HepG2 (cell line): ENCODE measurements around the gene NPDC1. TPM values are rescaled to one million over a fixed set of nuclear protein-coding genes. Genes with fewer than 3 reads are reported as not detected.
A peak's percentile ranks its signal among the peaks of the same experiment; 100 is the strongest.

ENCODE experiments used
- BCL3 ChIP-seq: sonication (generic); formaldehyde crosslinking; IDR thresholded peaks from 2 replicates; pipeline ENCODE4 v1.5.1; 2020; ENCODE audit warnings: mild to moderate bottlenecking, missing genetic modification reagents, moderate library complexity
- CC2D1A ChIP-seq: sonication (generic); formaldehyde crosslinking; IDR thresholded peaks from 2 replicates; pipeline ENCODE4 v1.8.1; 2023; ENCODE audit warnings: mild to moderate bottlenecking, missing genetic modification reagents
- CCDC6 ChIP-seq: sonication (generic); formaldehyde crosslinking; IDR thresholded peaks from 2 replicates; pipeline ENCODE4 v1.8.1; 2022; ENCODE audit warnings: mild to moderate bottlenecking, missing genetic modification reagents, moderate library complexity
- CREBL2 ChIP-seq: sonication (generic); formaldehyde crosslinking; IDR thresholded peaks from 2 replicates; pipeline ENCODE4 v1.8.1; 2023; ENCODE audit warnings: missing genetic modification reagents, mild to moderate bottlenecking, borderline replicate concordance
- FOXJ3 ChIP-seq: sonication (generic); formaldehyde crosslinking; IDR thresholded peaks from 2 replicates; pipeline ENCODE4 v1.4.0; 2020; ENCODE audit warnings: missing genetic modification reagents, mild to moderate bottlenecking, borderline replicate concordance
- FOXM1 ChIP-seq: sonication (generic); formaldehyde crosslinking; IDR thresholded peaks from 2 replicates; pipeline ENCODE4 v1.5.0; 2020; ENCODE audit warnings: missing genetic modification reagents
- JUN ChIP-seq: sonication (generic); formaldehyde crosslinking; IDR thresholded peaks from 2 replicates; pipeline ENCODE4 v1.4.0; 2020; ENCODE audit warnings: mild to moderate bottlenecking, missing genetic modification reagents
- MEIS1 ChIP-seq: sonication (generic); formaldehyde crosslinking; IDR thresholded peaks from 2 replicates; pipeline ENCODE4 v1.9.0; 2021; ENCODE audit warnings: mild to moderate bottlenecking, missing genetic modification reagents, moderate library complexity, borderline replicate concordance
- PHB2 ChIP-seq: fragments of 450-650 bp; IDR thresholded peaks from 2 replicates; pipeline ENCODE4 v1.6.1; 2018; ENCODE audit not compliant: partially characterized antibody
- POLR2AphosphoS2 ChIP-seq: IDR thresholded peaks from 2 replicates; pipeline ENCODE4 v1.6.1; 2011; ENCODE audit warnings: low read depth, low read length, improper control_type of control experiment
- STAT5B ChIP-seq: sonication (generic); formaldehyde crosslinking; IDR thresholded peaks from 2 replicates; pipeline ENCODE4 v1.4.0; 2020; ENCODE audit warnings: missing genetic modification reagents
- XRCC5 ChIP-seq: fragments of 200-400 bp; formaldehyde crosslinking; optimal IDR thresholded peaks from 2 replicates; pipeline ENCODE3; 2017; ENCODE audit warnings: mild to moderate bottlenecking, low read length
- ZBTB2 ChIP-seq: sonication (generic); formaldehyde crosslinking; IDR thresholded peaks from 2 replicates; pipeline ENCODE4 v1.8.0; 2022; ENCODE audit warnings: low read depth, missing genetic modification reagents
- ZBTB44 ChIP-seq: sonication (generic); formaldehyde crosslinking; IDR thresholded peaks from 2 replicates; pipeline ENCODE4 v1.4.0; 2020; ENCODE audit warnings: missing genetic modification reagents
- ZFAT ChIP-seq: sonication (generic); formaldehyde crosslinking; conservative IDR thresholded peaks from 2 replicates; pipeline ENCODE4 v1.8.1; 2023; ENCODE audit warnings: missing genetic modification reagents, inconsistent platforms
- ZNF468 ChIP-seq: sonication (generic); formaldehyde crosslinking; IDR thresholded peaks from 2 replicates; pipeline ENCODE4 v1.8.0; 2022; ENCODE audit warnings: mild to moderate bottlenecking, moderate library complexity, missing genetic modification reagents
- ZNF530 ChIP-seq: sonication (generic); formaldehyde crosslinking; IDR thresholded peaks from 2 replicates; pipeline ENCODE4 v1.5.0; 2020; ENCODE audit warnings: low read depth, mild to moderate bottlenecking, missing genetic modification reagents
- ZNF577 ChIP-seq: sonication (generic); formaldehyde crosslinking; IDR thresholded peaks from 2 replicates; pipeline ENCODE4 v1.4.0; 2020; ENCODE audit warnings: mild to moderate bottlenecking, low read depth, missing genetic modification reagents, borderline replicate concordance
- ZNF614 ChIP-seq: IDR thresholded peaks from 2 replicates; pipeline ENCODE4 v1.6.1; 2018; ENCODE audit warnings: missing biosample characterization, missing genetic modification reagents, inconsistent platforms, borderline replicate concordance
- ZNF616 ChIP-seq: sonication (generic); formaldehyde crosslinking; IDR thresholded peaks from 2 replicates; pipeline ENCODE4 v1.5.0; 2020; ENCODE audit warnings: low read depth, mild to moderate bottlenecking, missing genetic modification reagents
- ZNF619 ChIP-seq: sonication (generic); formaldehyde crosslinking; IDR thresholded peaks from 2 replicates; pipeline ENCODE4 v1.4.0; 2020; ENCODE audit warnings: mild to moderate bottlenecking, missing genetic modification reagents
- ZNF747 ChIP-seq: sonication (generic); formaldehyde crosslinking; IDR thresholded peaks from 2 replicates; pipeline ENCODE4 v1.8.1; 2023; ENCODE audit warnings: missing genetic modification reagents, mild to moderate bottlenecking, borderline replicate concordance
- ZNF790 ChIP-seq: sonication (generic); formaldehyde crosslinking; IDR thresholded peaks from 2 replicates; pipeline ENCODE4 v1.8.0; 2022; ENCODE audit warnings: missing genetic modification reagents, mild to moderate bottlenecking, borderline replicate concordance
- ZSCAN21 ChIP-seq: sonication (generic); formaldehyde crosslinking; IDR thresholded peaks from 2 replicates; pipeline ENCODE4 v1.8.0; 2022; ENCODE audit warnings: mild to moderate bottlenecking, missing genetic modification reagents, moderate library complexity, borderline replicate concordance
- ZSCAN29 ChIP-seq: sonication (generic); formaldehyde crosslinking; conservative IDR thresholded peaks from 2 replicates; pipeline ENCODE4 v1.4.0; 2020; ENCODE audit warnings: mild to moderate bottlenecking, missing genetic modification reagents
- ZSCAN31 ChIP-seq: sonication (generic); formaldehyde crosslinking; IDR thresholded peaks from 2 replicates; pipeline ENCODE4 v1.5.0; 2020; ENCODE audit warnings: low read depth, mild to moderate bottlenecking, missing genetic modification reagents
- polyA plus RNA-seq, 8 experiments: library from polyadenylated mRNA; depleted of rRNA in 3 of 8; stranded (reverse) in 7 of 8; unstranded in 1 of 8; fragments of >200 nt; fragmentation: Illumina TruSeq in 4 of 8; extraction: Trizol in 4 of 8; gene quantifications; 2 replicates each; pipeline versions ENCODE4 v1.2.1 to v1.2.3, GENCODE V29; 2011 to 2016; ENCODE audit warnings: low read depth in 4 of 8, missing spikeins in 1 of 8, mixed read lengths in 1 of 8; ENCODE audit not compliant: insufficient read depth in 1 of 8
- total RNA-seq, 5 experiments: library from RNA; depleted of rRNA; stranded (reverse); fragments of >200 nt; fragmentation: Illumina TruSeq; extraction: Trizol; gene quantifications; 2 replicates each; pipeline ENCODE4 v1.2.3, GENCODE V29; 2016; ENCODE audit warnings: low read depth in 1 of 5

The NPDC1 gene
- total and polyA plus RNA-seq, 2 of the 13 experiments (the other 11 are each of a cell fraction or from before 2014, with no cell fraction given): 0.84 to 5.4 TPM

GRCh38 chr9:137055385-137056364 lies 9.7 kb upstream of the NPDC1 start (continued):
- TF ChIP-seq ZNF790 (CRISPR knock-in tag) (no peak), FOXM1 (CRISPR knock-in tag) (no peak), ZNF577 (CRISPR knock-in tag) (no peak), CC2D1A (CRISPR knock-in tag) (no peak), XRCC5 (peak; percentile 90), ZNF616 (CRISPR knock-in tag) (no peak), FOXJ3 (no peak), ZFAT (no peak), ZNF468 (no peak), PHB2 (no peak), ZBTB2 (CRISPR knock-in tag) (no peak), JUN (CRISPR knock-in tag) (no peak), STAT5B (no peak), ZSCAN21 (CRISPR knock-in tag) (peak; percentile 81; the same call in 1 of the 2 replicates), ZSCAN29 (CRISPR knock-in tag) (no peak), POLR2AphosphoS2 (no peak), CCDC6 (CRISPR knock-in tag) (no peak), ZNF614 (peak; percentile 36; the same call in 1 of the 2 replicates), ZBTB44 (no peak), ZNF747 (CRISPR knock-in tag) (peak; percentile 81), ZNF619 (CRISPR knock-in tag) (no peak), MEIS1 (CRISPR knock-in tag) (no peak), ZSCAN31 (peak; percentile 72; the same call in 1 of the 2 replicates), ZNF530 (CRISPR knock-in tag) (no peak), CREBL2 (CRISPR knock-in tag) (no peak), BCL3 (CRISPR knock-in tag) (no peak)
